MCF 10A (cell line): Measurements from ENCODE around the gene ZNF566. TPM values are rescaled to one million over a fixed set of nuclear protein-coding genes. Genes with fewer than 3 reads are reported as not detected.

ENCODE experiments used
- BruUV-seq: library from RNA; stranded (reverse); fragments of 400-500 nt; replicated peaks from 2 replicates; lab custom pipeline; 2021; lab: Mats Ljungman, UMichigan
- CTCF ChIA-PET: fragments of 300-600 bp; sonication (Branson Sonifier 250); formaldehyde crosslinking; extraction: SDS; loops from one replicate; lab custom pipeline; 2021; ENCODE audit warnings: antibody characterized with exemption, inconsistent platforms; lab: Yijun Ruan, JAX
- POLR2A ChIA-PET: fragments of 300-600, 350-650 bp; sonication (Branson Sonifier 250); formaldehyde crosslinking; extraction: SDS; loops from one replicate; lab custom pipeline; 2020; ENCODE audit warnings: antibody characterized with exemption, inconsistent platforms; lab: Yijun Ruan, JAX
- DNase-seq: peaks from one replicate; pipeline ENCODE4 v3.0.0-alpha.2; 2018; ENCODE audit not compliant: unreplicated experiment
- H3K27ac Mint-ChIP-seq: one replicate; pipeline ENCODE4 v1.8.0; 2022; ENCODE audit warnings: mild to moderate bottlenecking, low read depth, mixed read lengths; ENCODE audit not compliant: unreplicated experiment
- H3K27me3 Mint-ChIP-seq: one replicate; pipeline ENCODE4 v1.8.0; 2022; ENCODE audit warnings: mixed read lengths; ENCODE audit not compliant: insufficient read depth, unreplicated experiment
- H3K36me3 Mint-ChIP-seq: one replicate; pipeline ENCODE4 v1.8.0; 2022; ENCODE audit warnings: mild to moderate bottlenecking, moderate library complexity, mixed read lengths; ENCODE audit not compliant: insufficient read depth, unreplicated experiment
- H3K4me1 Mint-ChIP-seq: one replicate; pipeline ENCODE4 v1.8.0; 2022; ENCODE audit warnings: mixed read lengths; ENCODE audit not compliant: insufficient read depth, unreplicated experiment
- H3K4me3 Mint-ChIP-seq: one replicate; pipeline ENCODE4 v1.8.0; 2022; ENCODE audit warnings: mild to moderate bottlenecking, moderate library complexity, mixed read lengths; ENCODE audit not compliant: unreplicated experiment
- H3K9me3 Mint-ChIP-seq: one replicate; pipeline ENCODE4 v1.8.0; 2022; ENCODE audit warnings: mixed read lengths; ENCODE audit not compliant: unreplicated experiment
- CTCF ChIP-seq: fragments of 200-600 bp; IDR thresholded peaks from one replicate; pipeline ENCODE4 v1.8.0; 2022; ENCODE audit warnings: antibody characterized with exemption, mild to moderate bottlenecking; ENCODE audit not compliant: unreplicated experiment
- intact Hi-C: fragments of 100-400 bp; cut with micrococcal nuclease; formaldehyde crosslinking; loops from 2 replicates; pipeline ENCODE4 v1.14.1; 2022
- total RNA-seq: library from RNA; stranded (reverse); gene quantifications from 2 replicates; pipeline ENCODE4 v1.2.3, GENCODE V29; 2022

Gene ZNF566
- total RNA-seq, 1 experiment from 2014 or later, result 6.6 TPM

GRCh38 chr19:36417752-36418286 is 71.5 kb downstream of the ZNF566 start:
- no peaks in the 10 kb centered on the region for H3K9me3 Mint-ChIP-seq

GRCh38 chr19:36409841-36410240 is 79.5 kb downstream of the ZNF566 start:
- CTCF ChIA-PET, result no interaction called here
- POLR2A ChIA-PET, result no interaction called here
- H3K27me3 Mint-ChIP-seq, result no peaks in the 10 kb centered on the region
- peaks cover 6% of the 10 kb centered on the region for H3K36me3 Mint-ChIP-seq
- H3K4me3 Mint-ChIP-seq, result no peak overlapping the region
- H3K4me1 Mint-ChIP-seq, result no peaks in the 10 kb centered on the region
- no peak for TF ChIP-seq CTCF
- BruUV-seq, result no TSS peak
- no peak overlapping the region for H3K27ac Mint-ChIP-seq
- DNase-seq, result no peak
- peaks cover 27% of the 10 kb centered on the region for H3K9me3 Mint-ChIP-seq
- intact Hi-C loops, result no loop called here

More at GRCh38 chr19:36417752-36418286, 71.5 kb downstream of the ZNF566 start:
- ChIA-PET CTCF (no interaction called here), POLR2A (interaction anchor here (0.6 to 1.5 kb wide), 3 partner anchors 70 to 420 kb away, joined by 3 read pairs; no protein-coding TSS in a partner anchor)
- Mint-ChIP-seq H3K36me3 (no peaks in the 10 kb centered on the region), H3K27me3 (no peaks in the 10 kb centered on the region), H3K4me3 (peak overlapping the region; percentile 58), H3K4me1 (no peaks in the 10 kb centered on the region), H3K27ac (no peak overlapping the region)
- intact Hi-C loops, result no loop called here
- DNase-seq, result no peak
- BruUV-seq, result no TSS peak
- TF ChIP-seq CTCF, result no peak

- Mint-ChIP-seq H3K9me3 (peaks cover 34% of the 10 kb centered on the region), H3K4me3 (no peak overlapping the region), H3K27me3 (no peaks in the 10 kb centered on the region), H3K36me3 (peaks cover 6% of the 10 kb centered on the region), H3K27ac (no peak overlapping the region), H3K4me1 (no peaks in the 10 kb centered on the region)
- intact Hi-C loops, result no loop called here
- POLR2A ChIA-PET, result no interaction called here
- no peak for DNase-seq
- no peak for TF ChIP-seq CTCF
- CTCF ChIA-PET, result interaction anchor here (0.6 kb wide), 1 partner anchor 45 kb away, joined by 3 read pairs; no protein-coding TSS in a partner anchor
- BruUV-seq, result no TSS peak
Measured at GRCh38 chr19:36408101-36408500, 81.3 kb downstream of the ZNF566 start.

GRCh38 chr19:36404498-36404897 is 84.9 kb downstream of the ZNF566 start:
- H3K9me3 Mint-ChIP-seq, result peaks cover 38% of the 10 kb centered on the region
- H3K27ac Mint-ChIP-seq, result no peak overlapping the region
- H3K4me1 Mint-ChIP-seq, result no peaks in the 10 kb centered on the region
- TF ChIP-seq CTCF, result no peak
- peaks cover 6% of the 10 kb centered on the region for H3K36me3 Mint-ChIP-seq
- no TSS peak for BruUV-seq
- ChIA-PET POLR2A (no interaction called here), CTCF (interaction anchor here (0.8 kb wide), 1 partner anchor 24 kb away, joined by 3 read pairs; no protein-coding TSS in a partner anchor)
- intact Hi-C loops, result no loop called here
- no peak overlapping the region for H3K4me3 Mint-ChIP-seq
- H3K27me3 Mint-ChIP-seq, result no peaks in the 10 kb centered on the region
- no peak for DNase-seq
